8988T (cell line): ENCODE data around the gene GRK2.
A peak's percentile ranks its signal among the peaks of the same experiment; 100 is the strongest.
"Not testable (repeated sequence)": the region's sequence is repeated elsewhere in the genome, so short reads cannot be mapped to it uniquely, and the experiment has no call there.

ENCODE experiments used
- DNase-seq: peaks from one replicate; pipeline ENCODE4 v3.0.0; 2011

GRK2 gene

GRCh38 chr11:67254798-67255197 lies 11.5 kb upstream of the GRK2 start:
- no peak for DNase-seq

DNA sequence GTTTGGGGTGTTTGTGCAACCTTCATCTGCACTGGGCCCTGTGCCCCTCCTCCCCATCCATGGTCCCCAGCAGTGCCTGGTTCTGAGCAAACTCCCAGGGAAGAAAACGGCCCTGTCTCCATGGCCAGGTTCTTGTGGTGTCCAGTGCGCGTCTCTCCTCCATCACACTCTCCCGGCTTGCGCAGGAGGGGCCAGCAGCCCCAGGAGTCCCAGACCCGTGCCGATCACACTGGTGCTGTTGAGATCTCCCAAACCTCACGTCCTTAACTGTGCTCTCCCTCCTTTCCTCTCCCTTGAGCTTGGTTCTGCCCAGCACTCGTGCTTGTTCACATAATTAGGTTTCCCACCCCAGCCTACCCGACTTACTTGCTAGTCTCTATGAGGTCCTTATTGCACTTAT lies 10.9 kb upstream of the GRK2 start:
- DNase-seq = peak; percentile 7

DNA sequence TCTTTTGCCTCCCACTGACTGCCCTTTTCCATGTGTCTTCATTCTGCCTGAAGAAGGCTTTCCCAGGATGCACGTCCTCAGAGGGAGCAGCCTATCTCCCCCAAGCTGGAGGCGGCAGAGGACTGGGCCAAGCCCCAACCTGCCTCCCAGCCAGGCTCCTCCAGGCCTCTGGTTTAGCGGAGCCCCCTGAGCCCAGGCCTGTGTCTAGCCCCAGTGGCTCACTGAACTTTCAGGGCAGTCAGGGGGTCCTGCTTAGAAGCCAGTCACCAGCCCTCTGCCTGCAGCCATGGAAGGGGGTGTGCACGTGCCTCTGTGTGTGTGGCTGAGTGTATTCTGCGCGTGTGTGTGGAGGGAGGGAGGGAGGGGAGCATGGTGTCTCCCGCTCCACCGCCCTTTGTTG lies 10.4 kb upstream of the GRK2 start:
- DNase-seq = peak; percentile 7

DNA sequence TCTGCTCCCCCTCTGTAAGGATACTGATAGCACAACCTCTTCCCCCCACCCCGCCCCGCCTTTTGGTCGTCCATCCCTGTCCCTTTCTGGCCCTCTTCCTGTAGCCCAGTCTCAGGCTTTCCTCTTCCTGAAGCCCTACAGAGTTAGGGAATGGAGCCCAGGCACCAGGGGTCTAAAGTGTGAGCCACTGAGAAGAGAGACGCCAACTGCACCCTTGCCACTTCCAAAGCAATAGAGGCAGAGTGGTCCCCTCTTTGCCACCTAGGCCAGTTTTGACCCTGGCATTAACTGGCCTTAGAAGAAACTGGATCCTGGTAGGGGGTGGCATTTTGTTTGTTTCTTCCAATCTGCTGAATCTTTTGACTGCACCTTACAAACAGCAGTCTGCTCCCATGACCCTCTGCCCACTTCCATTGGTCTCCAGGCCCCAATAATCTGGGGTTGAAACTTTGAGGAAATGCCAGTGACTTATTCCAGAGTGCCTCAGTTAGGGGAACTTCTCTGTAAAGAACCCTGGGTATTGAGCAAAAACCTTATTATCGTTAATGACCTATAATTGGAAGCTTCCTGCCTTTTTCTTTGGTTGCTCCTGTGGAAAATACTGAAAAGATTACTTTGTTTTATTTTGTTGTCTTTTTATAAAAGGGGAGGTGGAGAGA lies 9.7 kb upstream of the GRK2 start:
- DNase-seq = peak; percentile 12

DNA sequence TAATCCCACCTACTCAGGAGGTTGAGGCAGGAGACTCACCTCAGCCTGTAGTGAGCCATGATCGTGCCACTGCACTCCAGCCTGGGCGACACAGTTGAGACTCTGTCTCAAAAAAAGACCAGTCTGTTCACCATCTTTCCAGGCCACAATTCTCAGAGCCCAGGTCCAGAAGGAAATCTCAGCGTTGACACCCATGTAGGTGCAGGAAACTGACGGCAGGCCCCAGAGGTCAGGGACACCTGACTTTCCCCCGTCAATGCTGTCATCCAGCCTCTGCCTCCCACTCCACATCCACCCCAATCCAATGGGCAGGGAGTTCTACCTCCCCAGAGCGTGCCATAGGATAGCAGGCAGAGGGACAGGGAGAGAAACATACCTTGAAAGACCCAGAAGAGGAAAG lies 5.9 kb upstream of the GRK2 start:
- DNase-seq = no peak

GRCh38 chr11:67260885-67261639 lies 5.2 kb upstream of the GRK2 start:
- DNase-seq = not testable (repeated sequence)

DNA sequence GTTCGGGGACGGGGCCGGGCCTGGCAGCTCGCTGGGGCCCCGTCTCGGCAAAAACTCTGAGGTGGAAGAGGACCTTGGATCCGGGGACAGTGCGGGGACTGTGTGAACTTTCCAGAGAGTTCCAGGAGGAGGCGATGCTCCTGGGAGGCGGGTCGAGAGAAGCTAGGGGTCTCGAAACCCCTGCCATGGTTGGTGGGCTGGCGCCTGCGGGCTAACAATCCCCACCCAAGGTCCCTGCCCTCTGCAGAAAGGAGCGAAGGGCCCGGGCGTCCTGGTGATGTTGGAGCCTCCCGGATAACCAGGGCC lies 4.7 kb upstream of the GRK2 start:
- DNase-seq = no peak

DNA sequence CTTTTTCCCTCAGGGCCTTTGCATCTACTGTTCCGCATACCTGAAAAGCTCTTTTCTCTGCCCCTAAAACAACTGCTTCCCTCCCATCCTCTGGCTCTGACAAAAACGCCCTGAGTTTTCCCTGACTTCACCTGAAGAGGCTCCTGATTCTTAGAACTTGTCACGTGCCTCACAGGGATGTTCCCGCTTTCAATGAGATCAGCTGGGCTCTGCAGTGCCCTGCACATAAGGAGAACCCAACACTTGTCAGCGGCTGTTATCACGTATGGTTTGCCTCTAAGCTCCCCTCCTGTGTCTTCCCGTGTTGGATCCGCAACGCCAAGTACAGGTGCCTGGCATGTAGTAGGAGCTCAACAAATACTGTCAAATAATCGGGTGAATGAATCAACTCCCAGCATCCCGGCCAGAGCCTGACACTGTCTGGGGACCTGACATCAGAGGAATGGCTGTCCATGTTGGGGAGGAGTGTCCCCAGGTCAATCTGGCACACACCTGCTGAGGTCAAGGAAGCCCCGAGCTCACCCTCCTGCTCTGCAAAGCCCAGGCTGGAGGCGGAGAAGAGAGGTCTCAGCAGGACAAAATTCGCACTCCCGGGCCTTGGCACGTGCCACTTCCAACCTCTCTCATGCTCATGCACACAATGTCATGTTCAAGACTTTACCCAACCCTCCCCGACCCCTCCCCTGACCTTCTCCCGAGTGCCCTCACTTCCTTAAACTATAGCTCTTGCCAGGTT lies 4.2 kb upstream of the GRK2 start:
- DNase-seq = no peak

- peak; percentile 100 for DNase-seq
These were observed 3.3 kb upstream of the GRK2 start for GRCh38 chr11:67262731-67263675.

- DNase-seq = no peak
These were observed 2.0 kb upstream of the GRK2 start for GRCh38 chr11:67264260-67264659.

- DNase-seq = no peak
These were observed 1.2 kb upstream of the GRK2 start for GRCh38 chr11:67264877-67265632.

GRCh38 chr11:67265633-67266448 lies 432 bp upstream of the GRK2 start:
- DNase-seq = peak; percentile 99

GRCh38 chr11:67267188-67268080 lies 1.2 kb downstream of the GRK2 start:
- DNase-seq = no peak

DNA sequence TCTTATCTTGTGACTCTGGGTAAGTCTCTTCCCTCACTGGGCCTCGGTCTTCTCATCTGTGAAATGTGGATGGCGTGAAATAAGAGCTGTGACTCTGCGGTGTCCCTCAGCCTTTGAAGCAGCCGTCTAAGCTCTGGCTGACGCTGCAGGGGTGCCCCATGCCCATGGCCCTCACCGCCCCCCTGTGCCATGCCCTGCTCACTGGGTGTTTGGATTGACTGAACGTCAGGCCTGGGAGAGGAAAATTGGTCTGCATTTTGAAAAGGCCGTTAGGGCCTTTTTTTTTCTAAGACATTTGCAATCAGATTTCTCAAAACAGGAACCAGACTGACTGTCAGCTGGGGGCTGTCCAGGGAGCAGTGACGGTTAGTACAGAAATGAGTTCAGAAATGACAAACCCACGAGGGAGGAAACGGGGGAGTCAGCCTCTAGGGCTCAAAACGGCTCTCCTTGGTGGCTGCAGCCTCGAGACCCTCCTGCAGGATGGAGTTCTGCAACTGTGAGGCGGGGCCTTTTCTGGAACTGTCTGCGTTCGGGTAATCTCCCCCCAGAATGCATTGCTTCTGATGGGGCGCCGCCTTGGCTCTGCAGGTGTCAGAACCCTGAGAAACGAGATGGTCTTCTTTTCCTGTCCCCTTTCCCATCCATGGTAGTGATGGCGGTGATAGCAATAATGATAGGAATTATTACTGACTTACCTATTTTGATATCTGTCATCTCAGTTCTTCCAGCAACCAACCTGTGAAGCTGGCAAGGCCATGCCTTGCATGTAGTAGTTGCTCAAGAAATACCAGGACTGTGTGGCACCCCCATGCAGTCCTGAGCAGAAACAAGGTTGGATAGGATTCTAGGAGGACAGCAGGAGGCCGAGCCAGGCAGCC lies 2.0 kb downstream of the GRK2 start:
- no peak for DNase-seq

DNA sequence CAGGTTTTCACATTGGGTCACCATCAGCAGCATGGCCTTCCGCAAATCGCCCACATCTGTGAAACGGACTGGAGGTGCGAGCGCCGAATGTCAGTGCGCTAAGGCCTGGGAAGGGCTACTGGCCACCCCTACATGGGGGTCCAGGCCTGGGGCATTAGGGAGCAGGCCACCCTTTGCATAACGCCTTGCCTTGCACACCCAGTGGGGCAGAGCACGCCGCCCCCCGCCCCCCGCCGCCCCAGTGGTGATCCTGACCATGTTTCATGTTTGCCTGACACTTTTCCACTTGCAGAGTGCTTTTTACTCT lies 2.6 kb downstream of the GRK2 start:
- DNase-seq = no peak

DNA sequence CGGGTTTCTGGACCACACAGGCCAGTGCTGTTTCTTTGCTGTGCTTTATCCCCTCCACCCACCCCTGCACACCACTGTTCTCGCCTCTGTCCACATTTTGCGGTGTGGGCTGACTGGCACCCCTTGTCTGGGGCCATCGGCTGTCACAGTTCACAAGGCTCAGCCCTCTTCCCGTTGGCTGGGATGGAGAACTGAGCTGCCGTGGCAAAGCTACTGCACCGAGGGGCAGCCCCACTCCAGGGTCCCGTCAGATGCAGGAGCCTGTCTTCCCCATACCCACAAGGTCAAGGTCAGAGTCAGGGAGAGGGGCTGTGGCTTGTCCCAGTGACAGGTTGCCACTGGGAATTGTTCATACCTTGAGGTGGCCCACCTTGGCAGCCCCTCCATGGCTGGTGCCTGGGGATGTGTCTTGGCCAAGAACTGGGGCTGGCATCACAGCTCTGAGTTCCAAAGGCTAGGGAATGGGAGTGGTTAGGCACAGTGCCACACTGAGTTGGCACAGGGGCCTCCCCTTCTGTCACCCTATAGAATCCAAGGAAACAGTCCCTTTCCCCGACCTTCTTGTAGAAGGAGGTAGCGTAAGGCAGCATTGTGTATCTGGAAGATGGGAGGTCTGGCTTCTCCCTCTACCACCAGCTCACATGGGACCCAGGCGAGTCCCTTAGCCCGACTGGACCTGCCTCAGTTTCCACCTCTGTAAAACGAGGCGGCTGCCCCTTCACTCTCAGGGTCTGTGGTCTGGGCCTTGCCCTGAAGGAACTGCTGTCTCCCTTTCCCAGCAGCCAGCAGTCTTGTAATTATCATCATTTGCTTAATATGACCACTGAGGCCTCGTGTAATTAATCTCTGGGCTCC lies 3.4 kb downstream of the GRK2 start:
- no peak for DNase-seq

DNA sequence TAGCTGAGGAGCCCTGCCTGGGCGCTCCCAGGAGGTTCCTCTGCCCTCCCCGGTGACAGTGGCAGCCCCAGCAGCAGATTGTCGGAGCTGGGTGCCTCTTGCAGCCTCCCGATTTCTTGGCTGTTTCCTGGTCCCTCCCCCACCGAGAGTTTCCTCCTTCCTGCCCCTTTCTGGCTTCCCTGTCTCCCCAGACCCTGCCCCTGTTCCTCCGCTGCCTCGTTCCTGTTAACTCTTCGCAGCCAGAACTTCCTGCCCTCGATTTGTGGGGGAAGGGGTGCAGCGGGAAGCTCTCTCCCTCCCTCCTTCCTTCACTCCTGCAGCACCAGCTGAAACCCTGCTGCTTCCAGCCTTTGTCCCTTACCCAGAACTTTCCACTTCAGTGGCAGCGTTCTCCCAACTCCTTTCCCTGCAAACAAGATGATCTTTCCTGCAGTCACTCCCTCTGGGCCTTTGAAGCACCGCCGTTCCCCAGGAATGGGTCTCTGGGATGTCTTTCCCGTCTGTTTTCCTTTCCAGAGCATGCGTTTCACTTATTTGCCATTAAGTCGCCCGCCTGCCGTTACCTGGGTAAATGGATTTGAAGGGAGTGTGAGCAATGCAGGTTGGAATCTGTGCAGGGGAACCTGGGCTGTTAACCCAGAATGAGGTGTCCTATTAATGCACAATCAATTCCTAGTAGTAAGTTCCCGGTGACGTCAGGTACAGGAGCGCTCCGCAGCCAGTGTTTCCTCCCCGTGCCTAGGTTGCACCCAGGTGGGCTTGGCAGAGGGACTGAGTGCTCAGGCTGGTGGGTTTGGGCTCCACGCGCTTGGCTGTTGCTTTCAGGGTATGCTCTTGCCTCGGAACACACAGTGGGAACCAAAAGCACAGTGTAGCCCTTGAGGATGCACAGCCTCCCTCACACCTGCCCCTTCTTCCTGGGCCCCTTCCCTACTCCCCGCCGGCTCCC lies 4.3 kb downstream of the GRK2 start:
- no peak for DNase-seq
